ENCODE results near the gene RBM38.
A peak's percentile ranks its signal among the peaks of the same experiment; 100 is the strongest.

RBM38 gene

GRCh38 chr20:57375652-57376230 is 15.5 kb upstream of the RBM38 start:
- DNase-seq, result no peak

GRCh38 chr20:57377350-57377749 is 13.8 kb upstream of the RBM38 start:
- no peak for DNase-seq

- DNase-seq, result no peak
Observed at GRCh38 chr20:57378107-57378506, 13.1 kb upstream of the RBM38 start.

GRCh38 chr20:57378646-57379262 is 12.4 kb upstream of the RBM38 start:
- no peak for DNase-seq

- DNase-seq, result no peak
Observed at GRCh38 chr20:57379263-57379647, 11.9 kb upstream of the RBM38 start.

- DNase-seq, result no peak
Observed at GRCh38 chr20:57380081-57380750, 11.0 kb upstream of the RBM38 start.

- peak; percentile 51 for DNase-seq
Observed at GRCh38 chr20:57381596-57382503, 9.3 kb upstream of the RBM38 start.

- no peak for DNase-seq
Observed at GRCh38 chr20:57382516-57382915, 8.7 kb upstream of the RBM38 start.

GRCh38 chr20:57383447-57384347 is 7.5 kb upstream of the RBM38 start:
- DNase-seq, result no peak

- DNase-seq, result no peak
Observed at GRCh38 chr20:57384486-57384885, 6.7 kb upstream of the RBM38 start.

GRCh38 chr20:57384953-57385761 is 6.0 kb upstream of the RBM38 start:
- DNase-seq, result no peak

GRCh38 chr20:57385940-57386339 is 5.3 kb upstream of the RBM38 start:
- DNase-seq, result no peak

GRCh38 chr20:57386762-57387161 is 4.4 kb upstream of the RBM38 start:
- DNase-seq, result no peak

- DNase-seq, result no peak
Observed at GRCh38 chr20:57387463-57387862, 3.7 kb upstream of the RBM38 start.

GRCh38 chr20:57387945-57388371 is 3.2 kb upstream of the RBM38 start:
- DNase-seq, result no peak

GRCh38 chr20:57388953-57389694 is 2.1 kb upstream of the RBM38 start:
- no peak for DNase-seq

- no peak for DNase-seq
Observed at GRCh38 chr20:57389695-57390603, 1.2 kb upstream of the RBM38 start.

- no peak for DNase-seq
Observed at GRCh38 chr20:57391439-57392301, 474 bp downstream of the RBM38 start.

All from GDM1 (cell line).